ENCODE measurements around the gene ADGRV1.

ADGRV1 gene

GRCh38 chr5:90547072-90547536 is 11.5 kb upstream of the ADGRV1 start:
- no peaks in the 10 kb centered on the region for H3K9me3 ChIP-seq (ENCODE audit: control insufficient read depth, insufficient read depth, low read depth, low read length)
- H3K4me1 ChIP-seq (ENCODE audit: control insufficient read depth, insufficient read depth, low read length), result peaks cover 13% of the 10 kb centered on the region
- CTCF ChIA-PET, result interaction anchor here (0.5 to 2.0 kb wide), 6 partner anchors 13 to 1055 kb away, joined by 3 to 9 read pairs (median 4); partner anchors contain the start of gene LYSMD3
- POLR2A ChIA-PET, result interaction anchor here (1.6 to 5.2 kb wide), 7 partner anchors 9 to 137 kb away, joined by 4 to 27 read pairs (median 6); partner anchors contain the start of genes ADGRV1, CETN3, LYSMD3 and MBLAC2
- no peaks in the 10 kb centered on the region for H3K36me3 ChIP-seq (ENCODE audit: control insufficient read depth in 2 of 2, insufficient read depth in 1 of 2, low read length in 2 of 2)
- H3K27ac ChIP-seq (ENCODE audit: extremely low read depth, low read depth, low read length), result peak overlapping the region; percentile 92
- H3K4me3 ChIP-seq (ENCODE audit: low read depth, low read length), result no peak overlapping the region
- TF ChIP-seq ZNF114 (tag by site-specific recombination; IDR thresholded peaks at IDR 0.05) (no peak), OVOL3 (tag by site-specific recombination; IDR thresholded peaks at IDR 0.05) (0 out of 2 replicates have a peak, but pooled peaks have one; percentile 37), ZNF664 (tag by site-specific recombination; IDR thresholded peaks at IDR 0.05) (0 out of 2 replicates have a peak, but pooled peaks have one; percentile 35), ZNF768 (tag by site-specific recombination; IDR thresholded peaks at IDR 0.05) (no peak), ZNF19 (tag by site-specific recombination; IDR thresholded peaks at IDR 0.05; ENCODE audit: low read depth) (no peak), ZNF558 (tag by site-specific recombination; IDR thresholded peaks at IDR 0.05) (peak; percentile 81; the same call in 1 of the 2 replicates), MYNN (tag by site-specific recombination; IDR thresholded peaks at IDR 0.05; ENCODE audit: borderline replicate concordance) (no peak), ZEB2 (tag by site-specific recombination; IDR thresholded peaks at IDR 0.05) (peak; percentile 99), IKZF3 (tag by site-specific recombination; IDR thresholded peaks at IDR 0.05) (peak; percentile 85), BCL11A (tag by site-specific recombination; IDR thresholded peaks at IDR 0.05; ENCODE audit: low read depth) (0 out of 2 replicates have a peak, but pooled peaks have one; percentile 41), ZNF37A (tag by site-specific recombination; IDR thresholded peaks at IDR 0.05) (no peak), ZNF623 (tag by site-specific recombination; IDR thresholded peaks at IDR 0.05) (no peak), HOXA7 (CRISPR knock-in tag; IDR thresholded peaks at IDR 0.05; ENCODE audit: borderline replicate concordance) (no peak), ZNF416 (tag by site-specific recombination; IDR thresholded peaks at IDR 0.05) (no peak), YY1 (tag by site-specific recombination; IDR thresholded peaks at IDR 0.05) (no peak), EGR2 (tag by site-specific recombination; IDR thresholded peaks at IDR 0.05; ENCODE audit: low read depth) (no peak), ZNF600 (tag by site-specific recombination; IDR thresholded peaks at IDR 0.05) (peak; percentile 90), ZNF366 (tag by site-specific recombination; conservative IDR thresholded peaks at IDR 0.05) (peak; percentile 85), MZF1 (tag by site-specific recombination; IDR thresholded peaks at IDR 0.05; ENCODE audit: borderline replicate concordance) (peak; percentile 96), ZNF175 (tag by site-specific recombination; IDR thresholded peaks at IDR 0.05) (no peak), ZNF10 (tag by site-specific recombination; IDR thresholded peaks at IDR 0.05) (no peak; the same call in 1 of the 2 replicates), ZNF324 (tag by site-specific recombination; IDR thresholded peaks at IDR 0.05) (0 out of 2 replicates have a peak, but pooled peaks have one; percentile 61), ZNF266 (tag by site-specific recombination; IDR thresholded peaks at IDR 0.05; ENCODE audit: low read depth) (no peak), ZNF571 (tag by site-specific recombination; IDR thresholded peaks at IDR 0.05) (no peak), ZNF184 (tag by site-specific recombination; IDR thresholded peaks at IDR 0.05) (no peak), ZSCAN23 (tag by site-specific recombination; IDR thresholded peaks at IDR 0.05) (0 out of 2 replicates have a peak, but pooled peaks have one; percentile 57), KLF16 (tag by site-specific recombination; IDR thresholded peaks at IDR 0.05) (no peak), ZNF488 (tag by site-specific recombination; IDR thresholded peaks at IDR 0.05) (peak; percentile 80), SETDB1 (IDR thresholded peaks at IDR 0.05; ENCODE audit: insufficient read length, low read length) (no peak)
- TF ChIP-seq, protein P1, sequence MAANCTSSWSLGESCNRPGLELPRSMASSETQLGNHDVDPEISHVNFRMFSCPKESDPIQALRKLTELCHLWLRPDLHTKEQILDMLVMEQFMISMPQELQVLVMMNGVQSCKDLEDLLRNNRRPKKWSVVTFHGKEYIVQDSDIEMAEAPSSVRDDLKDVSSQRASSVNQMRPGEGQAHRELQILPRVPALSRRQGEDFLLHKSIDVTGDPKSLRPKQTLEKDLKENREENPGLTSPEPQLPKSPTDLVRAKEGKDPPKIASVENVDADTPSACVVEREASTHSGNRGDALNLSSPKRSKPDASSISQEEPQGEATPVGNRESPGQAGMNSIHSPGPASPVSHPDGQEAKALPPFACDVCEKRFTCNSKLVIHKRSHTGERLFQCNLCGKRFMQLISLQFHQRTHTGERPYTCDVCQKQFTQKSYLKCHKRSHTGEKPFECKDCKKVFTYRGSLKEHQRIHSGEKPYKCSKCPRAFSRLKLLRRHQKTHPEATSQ (tag by site-specific recombination; IDR thresholded peaks at IDR 0.05), result no peak
- TF ChIP-seq, protein P2, sequence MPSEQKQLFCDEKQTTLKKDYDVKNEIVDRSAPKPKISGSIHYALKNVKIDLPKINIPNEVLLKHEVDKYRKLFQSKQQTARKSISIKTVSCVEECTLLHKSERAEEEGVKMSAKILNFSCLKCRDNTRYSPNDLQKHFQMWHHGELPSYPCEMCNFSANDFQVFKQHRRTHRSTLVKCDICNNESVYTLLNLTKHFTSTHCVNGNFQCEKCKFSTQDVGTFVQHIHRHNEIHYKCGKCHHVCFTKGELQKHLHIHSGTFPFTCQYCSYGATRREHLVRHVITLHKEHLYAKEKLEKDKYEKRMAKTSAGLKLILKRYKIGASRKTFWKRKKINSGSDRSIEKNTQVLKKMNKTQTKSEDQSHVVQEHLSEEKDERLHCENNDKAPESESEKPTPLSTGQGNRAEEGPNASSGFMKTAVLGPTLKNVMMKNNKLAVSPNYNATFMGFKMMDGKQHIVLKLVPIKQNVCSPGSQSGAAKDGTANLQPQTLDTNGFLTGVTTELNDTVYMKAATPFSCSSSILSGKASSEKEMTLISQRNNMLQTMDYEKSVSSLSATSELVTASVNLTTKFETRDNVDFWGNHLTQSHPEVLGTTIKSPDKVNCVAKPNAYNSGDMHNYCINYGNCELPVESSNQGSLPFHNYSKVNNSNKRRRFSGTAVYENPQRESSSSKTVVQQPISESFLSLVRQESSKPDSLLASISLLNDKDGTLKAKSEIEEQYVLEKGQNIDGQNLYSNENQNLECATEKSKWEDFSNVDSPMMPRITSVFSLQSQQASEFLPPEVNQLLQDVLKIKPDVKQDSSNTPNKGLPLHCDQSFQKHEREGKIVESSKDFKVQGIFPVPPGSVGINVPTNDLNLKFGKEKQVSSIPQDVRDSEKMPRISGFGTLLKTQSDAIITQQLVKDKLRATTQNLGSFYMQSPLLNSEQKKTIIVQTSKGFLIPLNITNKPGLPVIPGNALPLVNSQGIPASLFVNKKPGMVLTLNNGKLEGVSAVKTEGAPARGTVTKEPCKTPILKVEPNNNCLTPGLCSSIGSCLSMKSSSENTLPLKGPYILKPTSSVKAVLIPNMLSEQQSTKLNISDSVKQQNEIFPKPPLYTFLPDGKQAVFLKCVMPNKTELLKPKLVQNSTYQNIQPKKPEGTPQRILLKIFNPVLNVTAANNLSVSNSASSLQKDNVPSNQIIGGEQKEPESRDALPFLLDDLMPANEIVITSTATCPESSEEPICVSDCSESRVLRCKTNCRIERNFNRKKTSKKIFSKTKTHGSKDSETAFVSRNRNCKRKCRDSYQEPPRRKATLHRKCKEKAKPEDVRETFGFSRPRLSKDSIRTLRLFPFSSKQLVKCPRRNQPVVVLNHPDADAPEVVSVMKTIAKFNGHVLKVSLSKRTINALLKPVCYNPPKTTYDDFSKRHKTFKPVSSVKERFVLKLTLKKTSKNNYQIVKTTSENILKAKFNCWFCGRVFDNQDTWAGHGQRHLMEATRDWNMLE (tag by site-specific recombination; conservative IDR thresholded peaks at IDR 0.05; ENCODE audit: low read depth), result peak; percentile 61
